ENCODE results near the gene MAFG.

GRCh38 chr17:81899514-81900166 is 27.9 kb downstream of the MAFG start:
- TF ChIP-seq SMC3 (IDR thresholded peaks at IDR 0.05; ENCODE audit: low read depth, low read length) = no peak
- no peak for TF ChIP-seq CHD2 (IDR thresholded peaks at IDR 0.05; ENCODE audit: low read length, partially characterized antibody)
- no peak for TF ChIP-seq RCOR1 (IDR thresholded peaks at IDR 0.05; ENCODE audit: low read length)
- TF ChIP-seq, protein P1, sequence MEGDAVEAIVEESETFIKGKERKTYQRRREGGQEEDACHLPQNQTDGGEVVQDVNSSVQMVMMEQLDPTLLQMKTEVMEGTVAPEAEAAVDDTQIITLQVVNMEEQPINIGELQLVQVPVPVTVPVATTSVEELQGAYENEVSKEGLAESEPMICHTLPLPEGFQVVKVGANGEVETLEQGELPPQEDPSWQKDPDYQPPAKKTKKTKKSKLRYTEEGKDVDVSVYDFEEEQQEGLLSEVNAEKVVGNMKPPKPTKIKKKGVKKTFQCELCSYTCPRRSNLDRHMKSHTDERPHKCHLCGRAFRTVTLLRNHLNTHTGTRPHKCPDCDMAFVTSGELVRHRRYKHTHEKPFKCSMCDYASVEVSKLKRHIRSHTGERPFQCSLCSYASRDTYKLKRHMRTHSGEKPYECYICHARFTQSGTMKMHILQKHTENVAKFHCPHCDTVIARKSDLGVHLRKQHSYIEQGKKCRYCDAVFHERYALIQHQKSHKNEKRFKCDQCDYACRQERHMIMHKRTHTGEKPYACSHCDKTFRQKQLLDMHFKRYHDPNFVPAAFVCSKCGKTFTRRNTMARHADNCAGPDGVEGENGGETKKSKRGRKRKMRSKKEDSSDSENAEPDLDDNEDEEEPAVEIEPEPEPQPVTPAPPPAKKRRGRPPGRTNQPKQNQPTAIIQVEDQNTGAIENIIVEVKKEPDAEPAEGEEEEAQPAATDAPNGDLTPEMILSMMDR (IDR thresholded peaks at IDR 0.05) = no peak
- no peak for TF ChIP-seq TAF1 (IDR thresholded peaks at IDR 0.05; ENCODE audit: borderline replicate concordance, low read depth, low read length)
- TF ChIP-seq POLR2AphosphoS5 (IDR thresholded peaks at IDR 0.05; ENCODE audit: low read depth, low read length) = no peak
- TF ChIP-seq USF2 (IDR thresholded peaks at IDR 0.05; ENCODE audit: borderline replicate concordance, low read depth, low read length) = no peak
- no peak for TF ChIP-seq JUND (IDR thresholded peaks at IDR 0.05)
- TF ChIP-seq, protein P2, sequence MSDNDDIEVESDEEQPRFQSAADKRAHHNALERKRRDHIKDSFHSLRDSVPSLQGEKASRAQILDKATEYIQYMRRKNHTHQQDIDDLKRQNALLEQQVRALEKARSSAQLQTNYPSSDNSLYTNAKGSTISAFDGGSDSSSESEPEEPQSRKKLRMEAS (IDR thresholded peaks at IDR 0.05; ENCODE audit: low read depth) = no peak
- no peak for TF ChIP-seq GABPA (IDR thresholded peaks at IDR 0.05; ENCODE audit: low read depth)
- no peak for TF ChIP-seq EZH2phosphoT487 (IDR thresholded peaks at IDR 0.05; ENCODE audit: borderline replicate concordance, low read depth)
- TF ChIP-seq, protein P3, sequence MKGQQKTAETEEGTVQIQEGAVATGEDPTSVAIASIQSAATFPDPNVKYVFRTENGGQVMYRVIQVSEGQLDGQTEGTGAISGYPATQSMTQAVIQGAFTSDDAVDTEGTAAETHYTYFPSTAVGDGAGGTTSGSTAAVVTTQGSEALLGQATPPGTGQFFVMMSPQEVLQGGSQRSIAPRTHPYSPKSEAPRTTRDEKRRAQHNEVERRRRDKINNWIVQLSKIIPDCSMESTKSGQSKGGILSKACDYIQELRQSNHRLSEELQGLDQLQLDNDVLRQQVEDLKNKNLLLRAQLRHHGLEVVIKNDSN (IDR thresholded peaks at IDR 0.05; ENCODE audit: borderline replicate concordance, low read depth) = no peak
- TF ChIP-seq, protein P4, sequence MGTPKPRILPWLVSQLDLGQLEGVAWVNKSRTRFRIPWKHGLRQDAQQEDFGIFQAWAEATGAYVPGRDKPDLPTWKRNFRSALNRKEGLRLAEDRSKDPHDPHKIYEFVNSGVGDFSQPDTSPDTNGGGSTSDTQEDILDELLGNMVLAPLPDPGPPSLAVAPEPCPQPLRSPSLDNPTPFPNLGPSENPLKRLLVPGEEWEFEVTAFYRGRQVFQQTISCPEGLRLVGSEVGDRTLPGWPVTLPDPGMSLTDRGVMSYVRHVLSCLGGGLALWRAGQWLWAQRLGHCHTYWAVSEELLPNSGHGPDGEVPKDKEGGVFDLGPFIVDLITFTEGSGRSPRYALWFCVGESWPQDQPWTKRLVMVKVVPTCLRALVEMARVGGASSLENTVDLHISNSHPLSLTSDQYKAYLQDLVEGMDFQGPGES (IDR thresholded peaks at IDR 0.05; ENCODE audit: low read depth, low read length) = no peak
- no peak for TF ChIP-seq SIN3A (IDR thresholded peaks at IDR 0.05; ENCODE audit: borderline replicate concordance, low read depth, low read length)
